GM12872 (cell line): Measurements from ENCODE around the gene IRX2.

Experiments
- CTCF ChIP-seq: IDR thresholded peaks from 3 replicates; pipeline ENCODE4 v1.5.1; 2011; ENCODE audit warnings: low read depth, mild to moderate bottlenecking, low read length, moderate library complexity; ENCODE audit not compliant: insufficient read depth

The IRX2 gene

DNA sequence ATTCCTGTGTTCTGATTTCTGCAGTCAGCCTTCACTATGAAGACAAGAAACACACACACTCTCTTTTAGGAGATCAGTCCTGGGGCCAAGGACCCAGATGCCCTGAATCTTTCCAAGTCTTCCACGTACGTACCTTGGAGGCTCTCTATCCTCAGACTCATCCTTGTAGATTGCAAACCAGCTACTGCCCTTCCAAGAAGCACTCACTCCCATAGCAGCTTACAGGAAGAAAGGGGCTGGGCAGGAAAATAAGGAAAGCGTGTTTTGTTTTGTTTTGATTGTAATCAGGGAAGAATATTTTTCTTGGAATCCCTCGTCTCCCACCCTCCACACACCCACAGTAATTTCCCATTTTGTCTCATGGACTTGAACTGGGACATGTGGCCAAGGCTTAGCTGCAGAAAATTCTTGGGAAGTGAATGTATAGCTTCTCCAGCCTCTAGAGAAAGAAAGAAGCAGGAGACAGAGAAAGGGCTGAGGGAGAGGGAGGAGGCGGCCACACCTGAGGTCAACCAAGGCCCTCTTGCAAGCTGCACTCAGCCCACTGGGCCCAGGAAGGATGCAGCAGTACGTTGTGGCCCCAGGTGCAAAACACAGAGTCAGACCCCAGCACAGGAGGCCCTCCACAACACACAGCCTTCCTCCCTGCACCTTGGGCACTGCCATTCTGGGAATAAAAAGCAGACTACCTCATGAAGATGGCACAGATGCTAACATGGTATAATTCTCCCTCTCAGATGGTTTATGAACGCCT is 29.9 kb downstream of the IRX2 start:
- TF ChIP-seq CTCF, result no peak

DNA sequence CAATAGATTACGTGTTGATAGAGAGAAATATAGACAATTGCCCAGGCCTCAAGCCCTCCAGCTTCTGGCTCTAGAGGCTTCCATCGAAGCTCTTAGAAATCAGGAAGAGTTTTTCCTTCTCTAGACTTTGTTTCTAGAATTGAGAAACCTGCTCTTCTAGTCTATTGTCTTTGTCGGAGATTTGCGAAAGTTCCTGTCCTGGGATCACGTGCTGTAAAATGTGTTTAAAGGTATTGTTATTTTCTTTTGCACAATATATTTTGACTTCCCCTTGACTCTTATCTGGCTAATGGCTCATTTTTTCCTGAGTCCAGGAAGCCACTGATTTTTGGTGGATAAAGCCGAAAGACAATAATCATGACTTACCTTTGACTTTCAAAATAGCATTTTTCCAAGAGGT is 32.1 kb downstream of the IRX2 start:
- no peak for TF ChIP-seq CTCF

GRCh38 chr5:2718115-2718514 is 33.4 kb downstream of the IRX2 start:
- no peak for TF ChIP-seq CTCF

- no peak for TF ChIP-seq CTCF
These were observed 35.6 kb downstream of the IRX2 start for GRCh38 chr5:2715856-2716255.

- no peak for TF ChIP-seq CTCF
These were observed 36.7 kb downstream of the IRX2 start for GRCh38 chr5:2714805-2715204.

DNA sequence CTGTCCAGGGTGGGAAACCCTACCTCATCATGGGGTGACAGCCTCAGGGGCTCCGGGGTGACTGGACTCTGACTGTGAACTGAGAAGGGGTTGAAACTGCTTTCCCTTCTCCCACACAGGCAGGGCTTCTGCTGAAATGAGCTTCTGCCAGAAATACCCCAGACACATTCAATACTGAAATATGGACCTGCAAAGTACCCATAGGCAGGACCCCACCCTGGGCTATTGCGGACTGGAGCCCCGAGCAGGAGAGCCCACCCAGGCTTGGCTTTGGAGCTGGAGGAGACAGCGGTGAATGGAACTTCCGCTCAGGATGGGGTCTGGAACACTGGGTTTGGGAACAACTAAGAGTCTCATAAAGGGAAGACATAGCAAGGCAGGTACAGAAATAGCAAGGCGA is 37.5 kb downstream of the IRX2 start:
- TF ChIP-seq CTCF, result no peak

DNA sequence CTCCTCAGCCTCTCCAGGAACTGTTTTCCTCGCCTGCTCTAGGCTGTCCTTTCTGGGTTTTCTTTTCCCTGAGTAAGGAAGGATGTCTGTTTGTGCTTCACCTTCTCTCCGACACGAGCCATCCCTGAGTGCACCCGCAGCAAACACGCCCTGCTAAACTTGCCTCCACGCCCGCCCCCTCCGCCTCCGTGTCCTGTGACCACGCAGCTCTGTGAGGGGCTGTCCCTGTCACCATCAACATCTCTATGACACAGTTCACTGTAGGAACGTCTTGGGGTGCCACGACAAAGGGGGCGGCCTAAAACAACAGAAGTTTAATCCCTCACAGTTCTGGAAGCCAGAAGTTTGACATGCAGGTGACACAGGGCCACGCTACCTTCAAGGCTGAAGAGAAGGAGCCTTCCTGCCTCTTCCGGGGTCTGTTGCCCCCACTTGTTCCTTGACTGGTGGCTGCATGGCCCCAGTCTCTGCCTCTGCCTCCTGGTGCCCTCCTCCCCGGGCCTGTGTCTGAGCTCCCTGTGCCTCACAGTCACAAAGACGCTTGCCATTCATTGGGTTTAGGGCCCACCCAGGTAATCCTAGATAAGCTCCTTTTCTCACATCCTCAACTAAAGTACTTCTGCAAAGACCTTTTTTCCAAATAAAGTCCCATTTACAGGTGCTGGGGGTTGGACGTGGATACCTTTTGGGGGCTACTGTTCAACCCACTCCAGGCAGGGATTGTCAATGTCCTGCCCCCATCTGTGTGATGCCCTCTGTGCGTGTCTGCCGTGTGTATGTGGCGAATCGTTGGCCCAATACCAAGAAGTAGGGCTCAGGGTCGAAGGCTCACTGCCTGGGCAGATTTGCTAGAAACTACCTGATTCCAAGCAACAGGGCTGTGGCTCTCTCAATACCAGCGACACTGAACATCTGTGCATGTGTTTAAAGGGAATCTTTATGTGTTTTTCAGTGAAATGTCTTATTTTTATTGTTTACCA is 39.7 kb downstream of the IRX2 start:
- TF ChIP-seq CTCF, result no peak
